Spleen (tissue), 11 donors: Measurements from ENCODE around the gene COPG2. TPM values are rescaled to one million over a fixed set of nuclear protein-coding genes. Genes with fewer than 3 reads are reported as not detected.
A peak's percentile ranks its signal among the peaks of the same experiment; 100 is the strongest.

Source experiments
- DNase-seq: peaks from one replicate; pipeline ENCODE4 v3.0.0-alpha.2; 2020
- H3K27ac ChIP-seq, 8 donors: fragments of 200-600 bp; sonication (generic) in 7 of 8; 1 replicate in 4 of 8; 2 replicates in 4 of 8; pipeline versions ENCODE4 v1.5.0 to v1.8.0; 2016 to 2021; ENCODE audit warnings: inconsistent platforms in 4 of 8, mild to moderate bottlenecking in 4 of 8, moderate library complexity in 1 of 8
- H3K27me3 ChIP-seq, 7 donors: fragments of 200-600 bp; sonication (generic) in 6 of 7; replicated peaks in 1 of 7; 1 replicate in 4 of 7; 2 replicates in 3 of 7; pipeline versions ENCODE4 v1.5.0 to v1.8.0; 2016 to 2021; ENCODE audit warnings: inconsistent platforms in 3 of 7, mild to moderate bottlenecking in 1 of 7
- H3K36me3 ChIP-seq, 6 donors: fragments of 200-600 bp; sonication (generic) in 5 of 6; 1 replicate in 4 of 6; 2 replicates in 2 of 6; pipeline versions ENCODE4 v1.5.0 to v1.8.0; 2016 to 2021; ENCODE audit warnings: inconsistent platforms in 2 of 6
- H3K4me1 ChIP-seq, 6 donors: fragments of 200-600 bp; sonication (generic) in 5 of 6; 1 replicate in 3 of 6; 2 replicates in 3 of 6; pipeline versions ENCODE4 v1.5.0 to v1.8.0; 2016 to 2021; ENCODE audit warnings: inconsistent platforms in 3 of 6
- H3K4me3 ChIP-seq, 8 donors: fragments of 200-600 bp; sonication (generic) in 7 of 8; 1 replicate in 4 of 8; 2 replicates in 4 of 8; pipeline versions ENCODE4 v1.5.0 to v1.8.0; 2016 to 2021; ENCODE audit warnings: inconsistent platforms in 4 of 8, mild to moderate bottlenecking in 4 of 8, moderate library complexity in 2 of 8
- H3K9me3 ChIP-seq, 8 donors: fragments of 200-600 bp; sonication (generic) in 7 of 8; 1 replicate in 4 of 8; 2 replicates in 4 of 8; pipeline versions ENCODE4 v1.5.0 to v1.8.0; 2016 to 2021; ENCODE audit warnings: inconsistent platforms in 4 of 8
- CTCF ChIP-seq, 11 experiments: fragments of 200-600 bp in 7 of 11; fragments of 450-650 bp in 4 of 11; sonication (generic) in 4 of 11; IDR thresholded peaks in 8 of 11; conservative IDR thresholded peaks in 3 of 11; 1 replicate in 7 of 11; 2 replicates in 4 of 11; pipeline versions ENCODE4 v1.4.0 to v1.8.0; 2016 to 2021; ENCODE audit warnings: antibody characterized with exemption in 11 of 11, inconsistent platforms in 4 of 11, mild to moderate bottlenecking in 1 of 11
- POLR2A ChIP-seq, 3 donors: fragments of 450-650 bp; IDR thresholded peaks; one replicate each; pipeline ENCODE4 v1.5.1; 2017; ENCODE audit warnings: antibody characterized with exemption in 3 of 3, mild to moderate bottlenecking in 1 of 3
- POLR2AphosphoS5 ChIP-seq, 3 donors: sonication (generic); formaldehyde crosslinking; IDR thresholded peaks; one replicate each; pipeline ENCODE4 v1.5.1; 2017; ENCODE audit warnings: antibody characterized with exemption in 3 of 3
- WGBS, 5 donors: extraction: QIAGEN DNeasy Blood & Tissue Kit in 3 of 5; methylation state at CpG; one replicate each; pipeline versions ENCODE4 v1.1.5 to v1.1.7; 2013 to 2018; 5-methylcytosine and 5-hydroxymethylcytosine counted together
- intact Hi-C: fragments of 100-400 bp; cut with DNase I; formaldehyde crosslinking; loops from one replicate; pipeline ENCODE4 v1.15.0; 2023; ENCODE audit warnings: low total_unique reads
- microRNA-seq, 3 donors: library from miRNA; unstranded; fragments of <30 nt; microRNA quantifications; one replicate each; pipeline versions ENCODE4 to v1.1.0, GENCODE V29; 2019 to 2020
- polyA plus RNA-seq, 3 donors: library from polyadenylated mRNA; stranded (reverse); fragments of 200-250 nt; gene quantifications; one replicate each; pipeline ENCODE4 v1.2.1, GENCODE V29; 2013
- small RNA-seq, 4 donors: library from RNA; depleted of rRNA; stranded (forward); fragments of <200 nt; gene quantifications; one replicate each; pipeline ENCODE3, GENCODE V24; 2016
- total RNA-seq, 7 donors: library from RNA; depleted of rRNA in 3 of 7; stranded (reverse); fragments of >200 nt in 3 of 7; fragmentation: NEBNext Ultra II Directional in 4 of 7; extraction: Animal tissue kit (Norgen Biotek cat#: 25700) in 4 of 7; gene quantifications; one replicate each; pipeline versions ENCODE4 v1.1.0 to v1.2.1, GENCODE V29; 2016 to 2021
- donor health status: healthy with polysubstance abuse.
- donor health status: DM: no; HTN: no; CAD: no; lungs with moderate emphysema.
- donor health status: DM: no; HTN: no; CAD: no.
- donor health status: Bipolar disorder and iron deficiency.
- donor health status: healthy.
- donor health status: DM: no; HTN: no; CAD: no.
- donor health status: DM: yes; HTN: yes; CAD: no.

COPG2 gene
- total and polyA plus RNA-seq, 10 donors = 5.8 to 25.1 (median 18.3) TPM

DNA sequence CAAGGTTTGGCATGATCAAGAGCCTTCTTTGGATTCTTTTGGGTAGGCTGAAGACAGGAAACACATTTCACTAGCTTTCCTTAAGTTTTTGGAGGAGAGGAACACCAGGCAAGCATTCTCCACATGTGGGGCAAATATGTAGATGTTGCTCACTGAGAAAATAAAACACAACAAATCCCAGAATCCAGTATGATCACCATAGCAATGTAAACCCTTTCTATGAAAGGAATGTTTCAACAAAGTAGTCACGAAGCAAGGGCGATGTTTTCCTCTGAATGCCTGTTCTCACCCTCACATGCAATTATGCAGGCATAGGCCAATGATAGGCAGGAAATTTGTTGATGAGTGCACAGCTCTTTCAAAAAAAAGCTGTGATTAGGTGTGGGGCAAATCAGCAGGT lies 207.3 kb downstream of the COPG2 start:
- TF ChIP-seq CTCF (IDR thresholded peaks at IDR 0.05 in 8 of 11, conservative IDR thresholded peaks at IDR 0.05 in 3 of 11) = no peak
- H3K27me3 ChIP-seq = no peaks in the 10 kb centered on the region
- no peak for DNase-seq
- no peak overlapping the region for H3K27ac ChIP-seq
- intact Hi-C loops = no loop called here
- H3K9me3 ChIP-seq = peaks cover 0 to 24% (median 16%) of the 10 kb centered on the region in 8 donors
- H3K4me1 ChIP-seq = no peaks in the 10 kb centered on the region
- WGBS, 5 donors = 46 to 98% (median 79%) methylated on average over 2 of the region's 2 CpGs
- H3K36me3 ChIP-seq = no peaks in the 10 kb centered on the region
- no peak overlapping the region for H3K4me3 ChIP-seq

- Histone ChIP-seq H3K27me3 (no peaks in the 10 kb centered on the region), H3K27ac (no peak overlapping the region), H3K9me3 (peaks cover 0 to 16% (median 14%) of the 10 kb centered on the region in 8 donors), H3K36me3 (no peaks in the 10 kb centered on the region), H3K4me1 (no peaks in the 10 kb centered on the region), H3K4me3 (peak overlapping the region in 1 of 8 donors; percentile 6)
- no peak for DNase-seq
- 22 to 25% (median 25%) methylated on average over 2 of the region's 2 CpGs for WGBS, 5 donors
- intact Hi-C loops = no loop called here
- TF ChIP-seq POLR2AphosphoS5 (IDR thresholded peaks at IDR 0.05) (no peak), CTCF (IDR thresholded peaks at IDR 0.05 in 8 of 11, conservative IDR thresholded peaks at IDR 0.05 in 3 of 11) (no peak), POLR2A (IDR thresholded peaks at IDR 0.05) (no peak)
Observed at GRCh38 chr7:130458257-130458656, 210.3 kb downstream of the COPG2 start.

Small RNA genes lying within 50 kb of the gene (microRNA-seq; reads per million reads assigned to microRNA genes)
- gene MIR335 = 8,108 to 9,889 (median 9,118) reads per million in 3 donors

Small RNA genes lying within 50 kb of the gene (small RNA-seq; reads per million reads assigned to genes)
- gene MIR335 = 0 reads per million in 4 donors
- 0 reads per million in 4 donors for gene RF02148
- 0 reads per million in 4 donors for gene RF02149
- 0 reads per million in 4 donors for gene RF02150
- 16.3 to 32.4 (median 25.3) reads per million in 4 donors for gene RNA5SP246

Other genes with a start within 250 kb of the COPG2 start
- gene CEP41, start 227.7 kb downstream of the COPG2 start, total RNA-seq = 10 to 100 TPM; 11.1 to 19.3 (median 15.6) TPM
- 1 to 10 TPM; 2.3 to 4.4 (median 4.1) TPM for gene CEP41, start 227.7 kb downstream of the COPG2 start, polyA plus RNA-seq
- gene MEST, start 176.7 kb downstream of the COPG2 start, total RNA-seq = 100 to 1,000 TPM in 5 of 7 donors, 10 to 100 TPM in 2; 45.1 to 198 (median 151) TPM
- gene MEST, start 176.7 kb downstream of the COPG2 start, polyA plus RNA-seq = 10 to 100 TPM; 11.2 to 24.6 (median 11.2) TPM
- gene TSGA13, start 17.8 kb upstream of the COPG2 start, total RNA-seq = not detected
- not detected for gene TSGA13, start 17.8 kb upstream of the COPG2 start, polyA plus RNA-seq
- gene KLF14, start 65.5 kb upstream of the COPG2 start, total RNA-seq = 1 to 10 TPM in 5 of 7 donors, under 1 TPM in 2; 0.17 to 1.8 (median 1.0) TPM
- gene KLF14, start 65.5 kb upstream of the COPG2 start, polyA plus RNA-seq = under 1 TPM; 0.05 to 0.32 (median 0.09) TPM